Measurements from ENCODE around the gene DNM2. TPM values are rescaled to one million over a fixed set of nuclear protein-coding genes. Genes with fewer than 3 reads are reported as not detected.

Gene DNM2
- total RNA-seq, 2 experiments from 2014 or later: 279 to 286 TPM

DNA sequence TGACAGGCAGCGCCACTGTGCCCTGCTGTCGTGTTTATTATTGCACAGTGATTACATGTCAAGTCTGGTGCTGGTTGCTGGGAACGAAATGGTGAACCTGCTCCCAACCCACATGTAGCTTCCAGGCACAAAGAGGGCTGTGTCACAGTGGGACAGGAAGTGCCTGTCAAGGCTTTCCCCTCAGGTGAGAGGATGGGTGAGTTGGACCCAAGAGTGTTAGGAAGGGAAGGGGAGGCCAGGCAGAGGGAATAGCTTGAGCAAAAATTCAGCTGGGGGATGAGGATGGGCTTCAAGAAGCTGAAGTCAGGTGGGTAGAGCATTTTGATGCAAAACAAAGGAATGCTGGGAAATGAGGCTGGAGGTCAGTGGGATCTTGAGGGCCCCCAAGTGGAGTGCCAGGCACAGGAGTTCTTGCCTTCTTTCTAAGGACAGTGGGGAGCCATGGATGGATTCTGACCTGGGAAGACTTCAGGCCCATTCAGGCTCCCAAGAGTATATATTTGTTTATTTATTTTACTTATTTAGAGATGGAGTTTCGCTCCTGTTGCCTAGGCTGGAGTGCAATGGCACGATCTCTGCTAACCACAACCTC is 25.1 kb upstream of the DNM2 start:
- H3K4me1 Mint-ChIP-seq (ENCODE audit: low read depth): peaks cover 17% of the 10 kb centered on the region
- intact Hi-C loops (cut with DNase I, micrococcal nuclease): no loop called here
- POLR2A ChIA-PET: no interaction called here

DNA sequence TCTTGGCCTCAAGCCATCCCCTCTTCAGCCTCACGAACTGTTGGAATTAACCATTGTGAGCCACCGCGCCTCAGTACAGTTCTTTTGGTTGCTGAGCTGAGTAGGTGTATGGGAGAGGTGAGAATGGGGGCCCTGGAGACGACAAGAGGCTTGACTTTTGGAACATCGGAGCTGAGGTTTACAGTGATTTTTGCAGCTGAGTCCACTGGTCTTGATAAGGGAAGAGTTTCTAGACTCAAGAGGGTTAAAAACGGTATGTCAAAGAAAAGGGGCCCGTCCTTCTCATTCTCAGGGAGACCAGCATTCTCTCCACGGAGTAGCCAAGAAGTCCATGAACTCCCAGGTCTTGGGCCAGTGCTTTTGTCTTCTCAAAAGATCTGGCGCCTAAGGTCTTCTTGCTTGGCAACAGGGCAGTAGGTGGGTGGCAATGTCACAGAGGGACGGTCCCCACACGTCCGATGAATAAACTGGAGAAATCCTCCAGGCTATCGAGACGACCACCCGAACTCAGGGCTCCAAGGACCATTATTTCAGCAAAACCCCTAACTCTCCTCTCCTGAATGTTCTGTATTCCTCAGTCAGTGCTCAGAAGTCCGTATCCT is 23.1 kb upstream of the DNM2 start:
- ChIA-PET CTCF (interaction anchor here (3.5 kb wide), 1 partner anchor 114 kb away, joined by 12 read pairs; no protein-coding TSS in a partner anchor), POLR2A (interaction anchor here (0.6 to 1.5 kb wide), 6 partner anchors 23 to 141 kb away, joined by 3 to 6 read pairs (median 3); partner anchors contain the start of gene TMED1)
- no peak for ATAC-seq (ENCODE audit: poor library complexity)
- Mint-ChIP-seq H3K27me3 (peaks cover 17% of the 10 kb centered on the region), H3K4me3 (no peak overlapping the region), H3K9me3 (no peaks in the 10 kb centered on the region), H3K36me3 (ENCODE audit: low read depth) (peaks cover 31% of the 10 kb centered on the region), H3K27ac (no peak overlapping the region), H3K4me1 (ENCODE audit: low read depth) (peaks cover 17% of the 10 kb centered on the region)
- no peak for DNase-seq
- Histone ChIP-seq H3K9me3 (ENCODE audit: control insufficient read depth in 1 of 2, insufficient read depth in 1 of 2, low read length in 2 of 2) (no peaks in the 10 kb centered on the region), H3K27me3 (ENCODE audit: control insufficient read depth in 1 of 2, insufficient read depth in 2 of 2, low read length in 2 of 2) (peaks cover 0 to 7% of the 10 kb centered on the region in 2 experiments), H3K36me3 (ENCODE audit: insufficient read depth, low read length) (peaks cover 26% of the 10 kb centered on the region), H3K4me3 (ENCODE audit: low read length) (no peak overlapping the region), H3K4me1 (ENCODE audit: insufficient read depth, low read length) (peaks cover 14% of the 10 kb centered on the region), H3K27ac (ENCODE audit: low read depth in 1 of 2, low read length in 2 of 2) (no peak overlapping the region)
- no peak for TF ChIP-seq CTCF (IDR thresholded peaks at IDR 0.05)
- intact Hi-C loops (cut with DNase I, micrococcal nuclease): loop anchor here (2.0 to 5.0 kb wide), 5 partner anchors 42 to 293 kb away; partner anchors contain the start of genes CDC37 (in 1 of the 2) and ILF3 (in 1 of the 2)

More for the DNA sequence above, 25.1 kb upstream of the DNM2 start:
- Histone ChIP-seq H3K9me3 (ENCODE audit: control insufficient read depth in 1 of 2, insufficient read depth in 1 of 2, low read length in 2 of 2) (no peaks in the 10 kb centered on the region), H3K27ac (ENCODE audit: low read depth in 1 of 2, low read length in 2 of 2) (no peak overlapping the region), H3K36me3 (ENCODE audit: insufficient read depth, low read length) (peaks cover 47% of the 10 kb centered on the region), H3K4me1 (ENCODE audit: insufficient read depth, low read length) (peaks cover 14% of the 10 kb centered on the region), H3K27me3 (ENCODE audit: control insufficient read depth in 1 of 2, insufficient read depth in 2 of 2, low read length in 2 of 2) (peaks cover 0 to 7% of the 10 kb centered on the region in 2 experiments), H3K4me3 (ENCODE audit: low read length) (no peak overlapping the region)
- ATAC-seq (ENCODE audit: poor library complexity) (no peak), DNase-seq (no peak)
- H3K27me3 Mint-ChIP-seq: peaks cover 14% of the 10 kb centered on the region
- no peak for TF ChIP-seq CTCF (IDR thresholded peaks at IDR 0.05)
- peak overlapping the region; percentile 49 for H3K27ac Mint-ChIP-seq
- H3K4me3 Mint-ChIP-seq: peak overlapping the region; percentile 65
- peaks cover 47% of the 10 kb centered on the region for H3K36me3 Mint-ChIP-seq (ENCODE audit: low read depth)
- H3K9me3 Mint-ChIP-seq: no peaks in the 10 kb centered on the region
- CTCF ChIA-PET: interaction anchor here (0.6 kb wide), 1 partner anchor 21 kb away, joined by 4 read pairs; no protein-coding TSS in a partner anchor

- intact Hi-C loops (cut with DNase I, micrococcal nuclease): loop anchor here (2.0 to 5.0 kb wide), 5 partner anchors 43 to 293 kb away; partner anchors contain the start of genes CDC37 (in 1 of the 2) and ILF3 (in 1 of the 2)
- POLR2A ChIA-PET: interaction anchor here (0.7 to 1.5 kb wide), 8 partner anchors 21 to 140 kb away, joined by 3 to 6 read pairs (median 3); partner anchors contain the start of gene TMED1
- peak overlapping the region; percentile 41 for H3K4me3 ChIP-seq (ENCODE audit: low read length)
Observed at GRCh38 chr19:10695401-10696398, 22.2 kb upstream of the DNM2 start.

More at GRCh38 chr19:10695401-10696398, 22.2 kb upstream of the DNM2 start:
- peak overlapping the region; percentile 85 for H3K4me3 Mint-ChIP-seq
- Histone ChIP-seq H3K27ac (ENCODE audit: low read depth in 1 of 2, low read length in 2 of 2) (no peak overlapping the region), H3K9me3 (ENCODE audit: control insufficient read depth in 1 of 2, insufficient read depth in 1 of 2, low read length in 2 of 2) (no peaks in the 10 kb centered on the region), H3K4me1 (ENCODE audit: insufficient read depth, low read length) (peaks cover 17% of the 10 kb centered on the region), H3K36me3 (ENCODE audit: insufficient read depth, low read length) (peaks cover 17% of the 10 kb centered on the region), H3K27me3 (ENCODE audit: control insufficient read depth in 1 of 2, insufficient read depth in 2 of 2, low read length in 2 of 2) (peaks cover 0 to 7% of the 10 kb centered on the region in 2 experiments)
- ATAC-seq (ENCODE audit: poor library complexity) (peak; percentile 97), DNase-seq (peak; percentile 70 to 95 (median 84))
- peak overlapping the region; percentile 31 for H3K27ac Mint-ChIP-seq
- peaks cover 17% of the 10 kb centered on the region for H3K4me1 Mint-ChIP-seq (ENCODE audit: low read depth)
- CTCF ChIA-PET: interaction anchor here (0.8 to 3.5 kb wide), 3 partner anchors 22 to 115 kb away, joined by 3 to 12 read pairs (median 3); partner anchors contain the start of gene DNM2
- H3K9me3 Mint-ChIP-seq: no peaks in the 10 kb centered on the region
- peaks cover 22% of the 10 kb centered on the region for H3K36me3 Mint-ChIP-seq (ENCODE audit: low read depth)
- H3K27me3 Mint-ChIP-seq: peaks cover 18% of the 10 kb centered on the region
- TF ChIP-seq CTCF (IDR thresholded peaks at IDR 0.05): no peak

Measured in CD4-positive, alpha-beta T cell (primary cell).